CMK (cell line): ENCODE data around the gene PIAS4.

Experiments used
- DNase-seq: peaks from one replicate; pipeline ENCODE4 v3.0.0-alpha.2; 2010; ENCODE audit warnings: low read depth

PIAS4 gene

GRCh38 chr19:4042731-4043082, 35.2 kb downstream of the PIAS4 start:
- DNase-seq: no peak

- no peak for DNase-seq
Measured at GRCh38 chr19:4043401-4043800, 35.9 kb downstream of the PIAS4 start.

DNA sequence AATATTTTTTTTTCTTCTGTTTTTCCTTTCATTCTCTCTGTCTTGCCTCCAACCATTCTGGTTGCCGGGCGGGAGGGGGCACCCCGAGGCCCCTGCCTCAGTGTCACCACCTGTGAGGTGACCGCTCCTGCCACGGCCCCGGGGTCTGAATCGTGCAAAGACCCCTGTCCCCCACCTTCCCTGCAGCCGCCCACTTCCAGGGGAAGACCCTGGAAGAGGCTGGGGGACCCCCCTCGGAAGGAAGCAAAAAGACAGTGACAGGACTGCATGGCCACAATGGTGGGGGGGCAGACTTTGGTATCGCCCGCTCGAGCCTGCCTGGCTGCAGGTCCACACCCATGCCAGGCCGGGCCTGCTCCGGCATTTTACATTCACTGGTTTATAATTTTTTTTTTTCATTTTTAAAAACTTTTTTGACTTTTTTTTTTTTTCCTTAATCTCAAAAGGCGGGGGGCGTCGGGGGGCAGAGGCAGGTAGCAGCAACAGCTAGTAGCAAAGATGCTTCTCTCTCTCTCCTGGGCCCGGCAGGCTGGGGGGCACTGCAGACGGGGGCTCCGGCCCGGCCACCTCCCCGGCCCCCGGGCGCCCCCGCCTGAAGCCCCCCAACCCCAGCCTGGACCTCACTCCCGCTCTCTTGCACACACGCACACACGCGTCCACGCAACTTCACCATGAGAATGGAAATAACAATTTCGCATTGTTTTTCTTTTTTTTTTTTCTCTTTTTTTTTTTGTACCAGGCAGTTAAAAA, 36.6 kb downstream of the PIAS4 start:
- DNase-seq: no peak

GRCh38 chr19:4044990-4045465, 37.5 kb downstream of the PIAS4 start:
- no peak for DNase-seq

DNA sequence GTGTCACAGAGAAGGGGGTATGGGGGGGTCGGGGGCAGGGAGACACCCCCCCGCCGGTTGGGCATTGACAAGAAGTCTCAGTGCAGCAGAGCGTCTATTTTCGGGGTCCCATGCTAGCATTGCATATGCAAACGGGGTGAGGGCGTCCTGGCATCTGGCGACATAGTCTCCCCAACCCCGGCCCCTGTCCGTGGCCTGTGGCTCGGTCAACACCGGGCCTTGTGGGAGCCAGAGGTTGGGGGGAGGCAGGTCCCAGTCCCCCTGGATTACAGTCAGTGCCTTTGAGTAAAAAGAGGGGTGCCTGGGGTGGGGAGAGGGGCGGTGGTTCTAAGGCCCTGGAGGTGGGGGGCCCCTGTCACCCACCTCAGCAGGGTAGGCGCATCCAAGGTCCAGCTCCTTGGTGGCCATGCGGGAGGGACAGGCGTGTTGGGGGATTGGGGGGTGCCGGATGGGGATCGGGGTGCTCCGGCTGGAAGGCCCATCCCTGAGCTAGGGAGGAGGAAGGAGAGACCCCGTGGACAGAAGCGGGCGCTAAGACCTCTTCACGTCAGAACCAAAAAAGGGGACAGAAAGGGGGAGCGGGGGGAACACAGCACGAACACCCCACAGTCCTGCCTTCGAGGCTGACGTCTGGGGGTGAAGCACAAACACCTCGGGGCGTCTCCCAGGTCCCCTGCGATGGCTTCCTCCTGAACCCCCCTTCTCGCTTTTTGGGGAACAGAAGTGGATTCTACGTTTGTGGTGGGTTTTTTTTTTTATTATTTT, 38.2 kb downstream of the PIAS4 start:
- no peak for DNase-seq

- DNase-seq: no peak
Measured at GRCh38 chr19:4046362-4046691, 38.8 kb downstream of the PIAS4 start.

DNA sequence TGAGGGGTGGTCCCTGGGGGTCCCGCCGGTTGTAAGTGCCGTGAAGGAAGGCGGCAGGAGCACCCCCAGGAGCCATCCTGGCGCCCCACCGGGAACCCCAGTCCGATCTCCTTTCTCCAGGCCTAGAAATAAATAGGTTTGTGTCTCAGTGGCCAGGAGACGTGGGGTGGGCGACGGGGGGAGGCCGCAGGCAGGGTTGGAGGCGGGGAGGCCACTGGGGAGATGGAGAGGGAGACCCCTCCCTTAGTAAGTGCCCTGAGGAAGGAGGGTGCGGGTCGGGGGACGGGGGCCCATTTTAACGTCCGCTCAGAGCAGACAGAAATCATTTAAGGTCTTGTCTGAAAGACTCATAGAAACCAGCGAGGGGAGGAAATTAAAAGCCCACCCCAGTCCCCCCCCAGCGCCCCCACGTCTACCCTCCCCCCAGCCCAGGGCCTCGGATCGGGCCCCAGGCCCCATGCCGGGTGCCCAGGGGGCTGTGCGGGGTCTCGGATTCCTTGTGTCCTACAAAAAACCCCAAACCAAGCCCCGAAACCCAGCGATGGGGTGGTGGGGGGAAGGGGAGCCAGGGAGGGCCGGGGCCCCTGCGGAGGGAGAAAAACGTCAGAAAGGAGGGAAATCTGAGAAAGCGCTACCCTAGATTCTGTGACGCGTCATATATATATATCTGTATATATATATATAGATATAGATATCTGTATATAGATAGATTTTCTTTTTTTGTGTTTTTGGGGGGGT, 39.6 kb downstream of the PIAS4 start:
- no peak for DNase-seq

DNA sequence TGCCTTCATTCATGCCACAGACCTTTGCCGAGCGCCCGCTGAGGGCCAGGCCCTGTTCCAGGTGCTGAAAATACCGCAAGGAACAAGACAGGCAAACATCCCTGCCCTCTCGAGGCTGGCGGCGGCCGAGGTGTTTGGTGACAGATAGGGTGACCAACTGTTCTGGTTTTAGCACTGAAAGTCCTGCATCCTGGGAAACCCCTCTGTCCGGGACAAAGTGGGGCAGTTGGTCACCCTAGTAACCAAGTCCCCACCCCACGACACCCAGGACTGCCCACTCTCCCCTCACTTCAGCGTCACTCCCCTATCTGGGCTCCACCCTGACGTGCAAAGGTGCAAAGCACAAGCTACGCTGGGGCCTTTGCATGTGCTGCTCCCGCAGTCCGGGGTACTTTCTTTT, 41.9 kb downstream of the PIAS4 start:
- no peak for DNase-seq

DNA sequence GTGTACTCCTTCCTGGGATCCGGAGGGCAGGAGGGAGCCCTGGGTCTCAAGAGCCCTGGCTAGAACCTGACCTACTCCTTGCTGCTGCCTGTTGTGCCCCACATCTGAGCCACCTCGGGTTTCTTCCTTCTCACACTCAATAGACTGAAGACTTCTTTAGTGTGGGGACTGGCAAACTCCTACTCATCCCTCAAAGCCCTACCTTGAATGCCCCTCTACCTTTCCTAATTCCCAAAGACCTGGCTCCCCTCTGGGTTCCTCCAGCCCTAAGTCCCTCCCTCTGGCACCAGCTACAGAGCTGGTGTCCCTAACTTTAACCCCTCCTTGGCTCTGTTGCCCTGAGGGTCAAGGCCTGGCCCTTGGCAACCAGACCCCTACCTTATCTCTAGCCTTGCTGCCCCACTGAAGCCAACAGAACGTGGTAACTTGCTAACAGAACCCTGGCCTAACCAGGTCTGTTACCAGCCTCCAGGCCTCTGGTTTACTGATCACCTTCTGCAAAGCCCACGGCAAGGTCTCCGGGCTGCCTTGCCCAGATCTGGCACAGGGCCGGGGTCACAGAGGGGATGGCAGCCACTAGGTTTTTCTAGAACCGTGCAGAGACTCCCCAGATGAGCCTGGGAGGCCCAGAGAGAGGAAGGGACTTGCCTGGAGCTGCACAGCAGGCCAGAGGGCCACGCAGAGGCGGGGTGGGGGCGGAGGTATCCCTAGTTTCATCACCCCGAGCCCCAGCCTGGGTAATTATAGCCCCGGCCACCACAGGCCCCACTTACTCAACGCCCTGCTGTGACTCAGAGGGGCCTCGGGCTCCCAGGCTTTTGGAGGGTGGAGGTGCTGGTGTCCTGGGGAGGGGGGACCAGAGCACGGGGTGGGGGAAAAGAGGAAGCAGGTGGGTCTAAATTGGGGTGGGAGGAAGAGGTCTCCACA, 43.9 kb downstream of the PIAS4 start:
- no peak for DNase-seq

- DNase-seq: no peak
Measured at GRCh38 chr19:4052114-4052992, 44.8 kb downstream of the PIAS4 start.

DNA sequence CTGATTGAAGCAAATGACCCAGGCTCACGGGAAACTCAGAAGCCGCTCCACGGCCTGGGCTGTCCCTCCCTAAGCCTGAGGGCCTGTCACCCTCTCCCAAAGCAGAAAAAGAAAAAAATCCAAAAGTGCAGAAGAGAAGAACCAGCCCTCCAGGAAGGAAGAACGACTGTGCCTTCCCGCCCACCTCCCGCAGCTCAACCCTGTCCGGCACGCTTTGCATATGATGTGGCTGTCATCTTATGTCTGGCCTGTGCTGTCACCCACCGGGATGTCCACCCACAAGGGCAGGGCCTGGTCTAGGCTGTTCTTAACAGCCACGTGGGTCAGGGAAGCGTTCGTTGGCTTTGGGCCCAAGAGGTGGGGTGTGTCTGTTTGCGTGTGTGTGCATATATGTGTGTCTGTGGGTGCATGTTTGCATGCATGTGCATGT, 45.5 kb downstream of the PIAS4 start:
- no peak for DNase-seq

- no peak for DNase-seq
Measured at GRCh38 chr19:4053423-4054324, 46.1 kb downstream of the PIAS4 start.

DNA sequence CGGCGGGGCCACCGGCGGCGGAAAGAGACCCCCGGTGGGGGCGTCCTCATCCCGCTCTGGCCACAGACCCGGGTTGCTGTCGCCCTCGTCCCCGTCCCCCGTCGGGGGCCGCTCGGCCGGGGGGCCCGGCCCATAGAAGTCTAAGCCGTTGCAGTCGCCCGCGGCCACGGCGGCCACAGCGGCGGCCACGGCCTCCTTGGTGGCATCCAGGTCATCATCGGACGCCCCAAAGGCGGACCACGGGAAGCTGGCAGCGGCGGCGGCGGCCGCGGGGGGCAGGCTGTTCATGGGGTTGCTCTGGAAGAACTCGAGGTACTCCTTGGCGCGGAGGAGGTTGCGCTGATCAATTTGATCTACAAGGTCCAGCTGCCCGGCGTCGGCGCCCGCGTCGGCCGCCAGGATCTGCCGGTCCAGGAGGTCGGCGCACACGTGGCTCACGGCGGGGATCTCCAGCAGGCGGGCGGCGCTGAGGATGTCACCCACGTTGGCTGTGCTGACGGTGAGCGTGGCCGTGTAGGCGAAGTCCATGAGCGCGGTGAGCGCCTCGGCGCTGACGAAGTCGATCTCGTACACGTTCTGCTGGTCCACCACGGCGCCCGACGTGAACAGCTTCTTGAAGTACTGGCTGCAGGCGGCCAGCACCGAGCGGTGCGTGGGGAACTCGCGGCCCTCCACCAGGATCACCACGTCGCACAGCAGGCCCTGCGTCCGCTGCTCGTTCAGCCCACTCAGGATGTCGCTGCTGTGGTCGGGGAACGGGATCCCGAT, 47.1 kb downstream of the PIAS4 start:
- DNase-seq: no peak

- no peak for DNase-seq
Measured at GRCh38 chr19:4055209-4055552, 47.6 kb downstream of the PIAS4 start.

- DNase-seq: no peak
Measured at GRCh38 chr19:4057931-4058692, 50.6 kb downstream of the PIAS4 start.

DNA sequence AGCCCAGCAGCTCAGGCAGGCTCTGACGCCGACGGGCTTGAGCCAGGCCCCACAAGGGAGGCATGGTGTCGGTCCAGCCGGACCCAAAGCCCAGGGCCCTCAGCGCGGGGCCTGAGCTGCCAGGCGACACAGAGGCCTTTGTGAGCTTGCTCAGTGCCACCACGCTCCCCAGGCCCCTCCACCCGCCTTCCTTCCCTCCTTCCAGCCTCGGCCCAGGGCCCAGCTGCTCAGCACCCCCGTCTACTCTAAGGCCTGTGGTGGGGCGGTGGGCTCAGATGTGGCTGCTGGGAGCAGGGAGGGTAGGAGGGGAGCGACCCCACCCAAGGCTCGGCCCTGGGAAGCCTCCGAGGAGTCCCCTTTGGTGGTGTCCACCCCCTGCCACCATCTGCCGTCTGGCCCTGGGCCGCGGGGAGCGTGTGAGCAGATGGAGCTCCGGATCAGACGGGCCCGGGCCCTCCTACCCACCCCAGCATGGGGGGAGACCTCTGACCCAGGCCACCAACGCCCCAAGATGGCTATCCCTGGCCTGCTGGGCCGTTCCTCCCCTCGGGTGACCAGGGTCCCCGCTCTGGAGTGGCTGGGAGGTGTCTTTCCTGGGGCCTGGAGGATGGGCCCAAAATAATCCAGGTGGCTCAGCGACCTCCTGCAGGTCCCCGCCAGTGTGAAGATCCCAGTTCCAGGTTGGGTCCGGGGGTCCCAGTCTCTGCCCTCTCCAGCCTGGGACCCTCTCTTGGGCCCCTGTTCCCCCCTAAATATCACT, 51.3 kb downstream of the PIAS4 start:
- no peak for DNase-seq

- DNase-seq: no peak
Measured at GRCh38 chr19:4059453-4059871, 51.9 kb downstream of the PIAS4 start.
